ENCODE results near the gene RNF125. TPM values are rescaled to one million over a fixed set of nuclear protein-coding genes. Genes with fewer than 3 reads are reported as not detected.

The RNF125 gene
- 11.7 TPM for polyA plus RNA-seq
- long read RNA-seq, donor 1: 0 reads
- long read RNA-seq, donor 2, full-length matches to known transcripts: 6 of 6 reads
- long read RNA-seq, donor 2, partial matches to known transcripts: 0 of 6 reads
- long read RNA-seq, donor 2, other reads (novel, unspliced or antisense): 0 of 6 reads
- long read RNA-seq, donor 3: 0 reads
- long read RNA-seq, donor 4: 0 reads
- long read RNA-seq, donor 5, full-length matches to known transcripts: 3 of 3 reads
- long read RNA-seq, donor 5, partial matches to known transcripts: 0 of 3 reads
- long read RNA-seq, donor 5, other reads (novel, unspliced or antisense): 0 of 3 reads
- long read RNA-seq, donor 6, full-length matches to known transcripts: 5 of 5 reads
- long read RNA-seq, donor 6, partial matches to known transcripts: 0 of 5 reads
- long read RNA-seq, donor 6, other reads (novel, unspliced or antisense): 0 of 5 reads
- long read RNA-seq, donor 7, full-length matches to known transcripts: 1 of 1 reads
- long read RNA-seq, donor 7, partial matches to known transcripts: 0 of 1 reads
- long read RNA-seq, donor 7, other reads (novel, unspliced or antisense): 0 of 1 reads
- long read RNA-seq, donor 8, full-length matches to known transcripts: 3 of 3 reads
- long read RNA-seq, donor 8, partial matches to known transcripts: 0 of 3 reads
- long read RNA-seq, donor 8, other reads (novel, unspliced or antisense): 0 of 3 reads
- long read RNA-seq, donor 9, full-length matches to known transcripts: 2 of 2 reads
- long read RNA-seq, donor 9, partial matches to known transcripts: 0 of 2 reads
- long read RNA-seq, donor 9, other reads (novel, unspliced or antisense): 0 of 2 reads
- long read RNA-seq, donor 10, full-length matches to known transcripts: 1 of 7 reads
- long read RNA-seq, donor 10, partial matches to known transcripts: 6 of 7 reads
- long read RNA-seq, donor 10, other reads (novel, unspliced or antisense): 0 of 7 reads
- long read RNA-seq, donor 11, full-length matches to known transcripts: 3 of 3 reads
- long read RNA-seq, donor 11, partial matches to known transcripts: 0 of 3 reads
- long read RNA-seq, donor 11, other reads (novel, unspliced or antisense): 0 of 3 reads

GRCh38 chr18:32018331-32019250 is at the start of gene RNF125:
RNF125 (plus strand) TSS chr18:32018825; CDS start chr18:32018864, 39 bp downstream.
- H3K4me1 ChIP-seq (ENCODE audit: control insufficient read depth, insufficient read depth, low read length): peaks cover 22% of the 10 kb centered on the region
- no CpG with 5 or more reads among the region's 66 CpGs for WGBS (ENCODE audit: insufficient coverage, low lambda C conversion rate)

DNA sequence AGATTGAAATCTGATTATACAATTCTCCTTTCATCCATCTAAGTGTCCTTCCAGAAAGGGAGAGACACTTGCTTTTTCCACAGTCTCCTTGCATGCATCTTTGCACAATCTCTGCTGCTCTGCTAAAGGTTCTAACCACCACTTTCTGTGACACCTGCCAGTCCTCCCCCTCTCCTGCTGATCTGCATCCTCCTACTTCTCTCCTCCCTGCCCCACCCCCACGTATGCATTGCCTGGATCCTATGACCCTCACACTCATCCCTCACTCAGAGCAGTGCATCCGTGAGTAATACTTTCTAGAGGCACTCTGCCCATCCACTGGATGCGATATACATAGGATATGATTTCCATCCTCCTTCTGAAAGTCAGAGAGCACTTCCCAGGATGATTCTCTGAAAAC is 48.0 kb upstream of the RNF125 start:
- no CpG with 5 or more reads among the region's 3 CpGs for WGBS (ENCODE audit: insufficient coverage, low lambda C conversion rate)
- H3K4me3 ChIP-seq (ENCODE audit: low read length): no peak overlapping the region
- no peak for DNase-seq
- H3K9me3 ChIP-seq (ENCODE audit: control insufficient read depth, low read depth, low read length): peaks cover 21% of the 10 kb centered on the region
- no peaks in the 10 kb centered on the region for H3K36me3 ChIP-seq (ENCODE audit: control insufficient read depth, insufficient read depth, low read length)
- H3K27ac ChIP-seq (ENCODE audit: low read length): no peak overlapping the region
- H3K4me1 ChIP-seq (ENCODE audit: control insufficient read depth, insufficient read depth, low read length): no peaks in the 10 kb centered on the region
- no peaks in the 10 kb centered on the region for H3K27me3 ChIP-seq (ENCODE audit: control insufficient read depth, insufficient read depth, low read length)

More at GRCh38 chr18:32018331-32019250, at the start of gene RNF125:
- peak; percentile 82 to 92 for DNase-seq
- Histone ChIP-seq H3K9me3 (ENCODE audit: control insufficient read depth, low read depth, low read length) (peaks cover 2% of the 10 kb centered on the region), H3K4me3 (ENCODE audit: low read length) (peak within 1 kb of the TSS; percentile 79), H3K27me3 (ENCODE audit: control insufficient read depth, insufficient read depth, low read length) (peaks cover 2% of the 10 kb centered on the region), H3K27ac (ENCODE audit: low read length) (peak within 1 kb of the TSS; percentile 95), H3K36me3 (ENCODE audit: control insufficient read depth, insufficient read depth, low read length) (no peaks in the 10 kb centered on the region)

DNA sequence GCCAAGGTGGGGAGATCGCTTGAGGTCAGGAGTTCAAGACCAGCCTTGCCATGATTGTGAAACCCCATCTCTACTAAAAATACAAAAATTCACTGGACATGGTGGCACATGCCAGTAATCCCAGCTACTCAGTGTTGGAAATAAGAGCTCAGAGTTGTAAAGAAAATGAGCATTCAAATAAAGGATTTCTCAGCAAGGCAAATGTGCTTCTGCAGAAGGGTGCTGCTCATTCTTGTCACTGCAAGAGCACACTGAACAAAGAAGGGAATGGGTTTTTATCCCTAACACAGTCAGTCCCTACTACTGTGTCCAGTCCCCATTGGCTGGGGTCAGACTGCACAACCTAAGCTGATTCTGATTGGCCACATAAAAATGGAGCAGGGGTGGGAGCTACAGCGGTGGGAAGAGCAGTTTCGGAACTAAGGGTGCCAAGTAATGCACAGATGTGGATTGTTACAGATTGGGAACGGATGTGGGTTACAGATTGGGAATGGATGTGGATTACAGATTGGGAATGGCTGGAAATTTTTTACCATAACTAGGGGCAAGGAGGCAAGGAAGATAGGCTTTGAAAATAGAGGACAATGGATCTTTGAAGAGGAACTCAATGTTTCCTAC is 44.6 kb upstream of the RNF125 start:
- Histone ChIP-seq H3K27me3 (ENCODE audit: control insufficient read depth, insufficient read depth, low read length) (no peaks in the 10 kb centered on the region), H3K27ac (ENCODE audit: low read length) (no peak overlapping the region), H3K9me3 (ENCODE audit: control insufficient read depth, low read depth, low read length) (peaks cover 23% of the 10 kb centered on the region), H3K4me1 (ENCODE audit: control insufficient read depth, insufficient read depth, low read length) (no peaks in the 10 kb centered on the region), H3K4me3 (ENCODE audit: low read length) (no peak overlapping the region), H3K36me3 (ENCODE audit: control insufficient read depth, insufficient read depth, low read length) (no peaks in the 10 kb centered on the region)
- no CpG with 5 or more reads among the region's 4 CpGs for WGBS (ENCODE audit: insufficient coverage, low lambda C conversion rate)
- DNase-seq: peak in 1 of 2 donors; percentile 5

DNA sequence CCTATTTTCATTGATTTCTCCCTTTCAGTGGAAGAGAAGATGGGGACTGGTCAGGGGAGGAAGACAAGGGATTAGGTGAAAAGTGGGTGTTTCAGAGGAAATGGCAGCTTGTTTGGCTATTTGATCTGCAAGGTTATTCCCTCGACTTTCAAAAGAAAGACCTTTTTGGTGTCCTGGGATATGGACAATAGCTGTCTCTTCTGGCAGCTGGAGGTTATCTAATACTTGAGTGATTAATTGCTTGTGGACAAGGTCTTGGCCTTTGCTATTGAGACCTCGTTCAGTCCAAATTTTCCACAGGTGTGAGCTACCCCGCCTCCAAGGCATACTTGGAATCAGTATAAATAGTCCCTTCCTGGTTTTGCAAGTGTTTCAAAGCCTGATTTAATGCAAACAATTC is 42.4 kb upstream of the RNF125 start:
- no peaks in the 10 kb centered on the region for H3K27me3 ChIP-seq (ENCODE audit: control insufficient read depth, insufficient read depth, low read length)
- no CpG with 5 or more reads among the region's 3 CpGs for WGBS (ENCODE audit: insufficient coverage, low lambda C conversion rate)
- no peak overlapping the region for H3K27ac ChIP-seq (ENCODE audit: low read length)
- H3K9me3 ChIP-seq (ENCODE audit: control insufficient read depth, low read depth, low read length): peaks cover 24% of the 10 kb centered on the region
- no peak for DNase-seq
- no peaks in the 10 kb centered on the region for H3K36me3 ChIP-seq (ENCODE audit: control insufficient read depth, insufficient read depth, low read length)
- H3K4me3 ChIP-seq (ENCODE audit: low read length): no peak overlapping the region
- H3K4me1 ChIP-seq (ENCODE audit: control insufficient read depth, insufficient read depth, low read length): no peaks in the 10 kb centered on the region

- Histone ChIP-seq H3K36me3 (ENCODE audit: control insufficient read depth, insufficient read depth, low read length) (no peaks in the 10 kb centered on the region), H3K9me3 (ENCODE audit: control insufficient read depth, low read depth, low read length) (peaks cover 24% of the 10 kb centered on the region), H3K27me3 (ENCODE audit: control insufficient read depth, insufficient read depth, low read length) (no peaks in the 10 kb centered on the region), H3K4me1 (ENCODE audit: control insufficient read depth, insufficient read depth, low read length) (no peaks in the 10 kb centered on the region), H3K27ac (ENCODE audit: low read length) (no peak overlapping the region), H3K4me3 (ENCODE audit: low read length) (no peak overlapping the region)
- DNase-seq: peak; percentile 9 to 41
- WGBS (ENCODE audit: insufficient coverage, low lambda C conversion rate): 75% methylated on average over 3 of the region's 9 CpGs
These were observed 41.3 kb upstream of the RNF125 start for GRCh38 chr18:31977270-31977872.

- no peak overlapping the region for H3K27ac ChIP-seq (ENCODE audit: low read length)
- H3K4me1 ChIP-seq (ENCODE audit: control insufficient read depth, insufficient read depth, low read length): peaks cover 3% of the 10 kb centered on the region
- H3K9me3 ChIP-seq (ENCODE audit: control insufficient read depth, low read depth, low read length): peaks cover 18% of the 10 kb centered on the region
- no CpG with 5 or more reads among the region's 5 CpGs for WGBS (ENCODE audit: insufficient coverage, low lambda C conversion rate)
- no peak for DNase-seq
- no peaks in the 10 kb centered on the region for H3K36me3 ChIP-seq (ENCODE audit: control insufficient read depth, insufficient read depth, low read length)
- no peak overlapping the region for H3K4me3 ChIP-seq (ENCODE audit: low read length)
- H3K27me3 ChIP-seq (ENCODE audit: control insufficient read depth, insufficient read depth, low read length): no peaks in the 10 kb centered on the region
These were observed 40.0 kb upstream of the RNF125 start for GRCh38 chr18:31978616-31979015.

DNA sequence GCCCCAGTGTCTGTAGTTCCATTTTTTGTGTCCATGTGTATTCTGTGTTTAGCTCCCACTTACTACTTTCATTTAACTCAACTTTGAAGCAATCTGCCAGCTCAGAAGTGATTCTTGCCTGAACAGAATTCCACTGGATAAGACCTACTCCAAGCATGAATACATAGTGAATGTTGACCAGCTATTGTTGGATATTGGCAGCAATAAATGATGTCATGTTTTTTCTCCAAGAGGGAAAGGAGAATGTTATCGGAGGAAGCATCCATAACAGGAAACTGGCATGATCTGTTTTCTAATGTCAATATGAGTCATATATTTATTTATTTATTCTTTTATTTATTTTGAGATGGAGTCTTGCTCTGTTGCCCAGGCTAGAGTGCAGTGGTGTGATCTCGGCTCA is 38.9 kb upstream of the RNF125 start:
- H3K36me3 ChIP-seq (ENCODE audit: control insufficient read depth, insufficient read depth, low read length): no peaks in the 10 kb centered on the region
- DNase-seq: peak in 1 of 2 donors; percentile 29
- no peak overlapping the region for H3K27ac ChIP-seq (ENCODE audit: low read length)
- H3K9me3 ChIP-seq (ENCODE audit: control insufficient read depth, low read depth, low read length): peaks cover 10% of the 10 kb centered on the region
- H3K4me1 ChIP-seq (ENCODE audit: control insufficient read depth, insufficient read depth, low read length): peaks cover 3% of the 10 kb centered on the region
- no CpG with 5 or more reads among the region's 2 CpGs for WGBS (ENCODE audit: insufficient coverage, low lambda C conversion rate)
- H3K4me3 ChIP-seq (ENCODE audit: low read length): no peak overlapping the region
- H3K27me3 ChIP-seq (ENCODE audit: control insufficient read depth, insufficient read depth, low read length): no peaks in the 10 kb centered on the region

GRCh38 chr18:31980863-31981262 is 37.8 kb upstream of the RNF125 start:
- Histone ChIP-seq H3K4me1 (ENCODE audit: control insufficient read depth, insufficient read depth, low read length) (peaks cover 3% of the 10 kb centered on the region), H3K36me3 (ENCODE audit: control insufficient read depth, insufficient read depth, low read length) (no peaks in the 10 kb centered on the region), H3K27ac (ENCODE audit: low read length) (no peak overlapping the region), H3K9me3 (ENCODE audit: control insufficient read depth, low read depth, low read length) (peaks cover 5% of the 10 kb centered on the region), H3K4me3 (ENCODE audit: low read length) (no peak overlapping the region), H3K27me3 (ENCODE audit: control insufficient read depth, insufficient read depth, low read length) (no peaks in the 10 kb centered on the region)
- DNase-seq: peak; percentile 5 to 42

DNA sequence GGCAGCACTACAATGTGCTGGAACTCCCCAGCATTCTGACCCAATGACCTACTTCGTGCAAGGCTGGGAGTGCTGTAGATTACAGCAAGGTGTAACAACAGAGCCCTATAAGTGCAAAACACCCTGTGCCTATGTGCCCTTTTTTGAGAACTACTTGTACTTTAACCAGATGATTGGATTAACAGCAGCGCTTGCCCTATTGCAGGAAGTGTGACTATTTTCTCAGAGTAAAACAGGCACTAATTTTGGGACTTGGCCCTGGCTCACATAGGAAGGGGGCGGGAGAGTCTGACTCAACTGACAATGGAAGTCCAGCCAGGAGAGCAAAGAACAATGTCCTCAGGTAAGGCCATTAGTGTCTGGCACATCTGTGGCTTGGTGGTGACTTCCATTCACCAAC is 35.6 kb upstream of the RNF125 start:
- WGBS (ENCODE audit: insufficient coverage, low lambda C conversion rate): no CpG with 5 or more reads among the region's 3 CpGs
- H3K4me1 ChIP-seq (ENCODE audit: control insufficient read depth, insufficient read depth, low read length): peaks cover 3% of the 10 kb centered on the region
- DNase-seq: peak; percentile 16 to 61
- H3K9me3 ChIP-seq (ENCODE audit: control insufficient read depth, low read depth, low read length): peaks cover 3% of the 10 kb centered on the region
- no peaks in the 10 kb centered on the region for H3K36me3 ChIP-seq (ENCODE audit: control insufficient read depth, insufficient read depth, low read length)
- no peak overlapping the region for H3K4me3 ChIP-seq (ENCODE audit: low read length)
- H3K27me3 ChIP-seq (ENCODE audit: control insufficient read depth, insufficient read depth, low read length): no peaks in the 10 kb centered on the region
- H3K27ac ChIP-seq (ENCODE audit: low read length): no peak overlapping the region

All from large intestine (tissue), 12 donors.